ENCODE results near the gene POU2F1.

The POU2F1 gene

GRCh38 chr1:167262836-167263235, 42.1 kb downstream of the POU2F1 start (continued):
- peak; percentile 87 for TF ChIP-seq OSR2 (tag by site-specific recombination; IDR thresholded peaks at IDR 0.05)
- TF ChIP-seq ZNF362 (tag by site-specific recombination; IDR thresholded peaks at IDR 0.05), result no peak
- no peak for TF ChIP-seq ZNF585B (tag by site-specific recombination; IDR thresholded peaks at IDR 0.05)
- TF ChIP-seq ZNF335 (tag by site-specific recombination; conservative IDR thresholded peaks at IDR 0.05), result 0 out of 2 replicates have a peak, but pooled peaks have one; percentile 19
- peak; percentile 80 for TF ChIP-seq IKZF3 (tag by site-specific recombination; IDR thresholded peaks at IDR 0.05)
- TF ChIP-seq ZNF223 (tag by site-specific recombination; IDR thresholded peaks at IDR 0.05), result no peak
- no peak for TF ChIP-seq ZNF2 (tag by site-specific recombination; IDR thresholded peaks at IDR 0.05)
- no peak for TF ChIP-seq ZNF175 (tag by site-specific recombination; IDR thresholded peaks at IDR 0.05)
- peak; percentile 83 for TF ChIP-seq ZNF843 (tag by site-specific recombination; IDR thresholded peaks at IDR 0.05)
- TF ChIP-seq BCL11A (tag by site-specific recombination; IDR thresholded peaks at IDR 0.05; ENCODE audit: low read depth), result 0 out of 2 replicates have a peak, but pooled peaks have one; percentile 19
- no peak for TF ChIP-seq ZNF449 (tag by site-specific recombination; IDR thresholded peaks at IDR 0.05)
- TF ChIP-seq SCRT2 (tag by site-specific recombination; IDR thresholded peaks at IDR 0.05), result no peak
- peak; percentile 95 for TF ChIP-seq PRDM6 (tag by site-specific recombination; IDR thresholded peaks at IDR 0.05)
- no peak for TF ChIP-seq ZNF211 (tag by site-specific recombination; IDR thresholded peaks at IDR 0.05; ENCODE audit: low read depth)
- TF ChIP-seq ZNF768 (tag by site-specific recombination; IDR thresholded peaks at IDR 0.05), result no peak
- TF ChIP-seq ZNF155 (tag by site-specific recombination; IDR thresholded peaks at IDR 0.05), result no peak

- Histone ChIP-seq H3K9me3 (ENCODE audit: control insufficient read depth, insufficient read depth, low read depth, low read length) (no peaks in the 10 kb centered on the region), H3K27ac (ENCODE audit: extremely low read depth, low read depth, low read length) (no peak overlapping the region), H3K36me3 (ENCODE audit: control insufficient read depth in 2 of 2, insufficient read depth in 1 of 2, low read length in 2 of 2) (no peaks in the 10 kb centered on the region), H3K4me1 (ENCODE audit: control insufficient read depth, insufficient read depth, low read length) (peaks cover 22% of the 10 kb centered on the region), H3K4me3 (ENCODE audit: low read depth, low read length) (no peak overlapping the region)
- CTCF ChIA-PET, result no interaction called here
- TF ChIP-seq SCRT1 (tag by site-specific recombination; IDR thresholded peaks at IDR 0.05; ENCODE audit: borderline replicate concordance), result peak; percentile 53
- peak; percentile 79 for TF ChIP-seq SCRT2 (tag by site-specific recombination; IDR thresholded peaks at IDR 0.05)
- TF ChIP-seq ZNF239 (tag by site-specific recombination; IDR thresholded peaks at IDR 0.05), result no peak
- no peak for TF ChIP-seq ZNF391 (tag by site-specific recombination; IDR thresholded peaks at IDR 0.05; ENCODE audit: borderline replicate concordance, low read depth)
- no peak for TF ChIP-seq IKZF3 (tag by site-specific recombination; IDR thresholded peaks at IDR 0.05)
- TF ChIP-seq ZNF341 (tag by site-specific recombination; IDR thresholded peaks at IDR 0.05; ENCODE audit: low read depth), result peak; percentile 70; the same call in 1 of the 2 replicates
- POLR2A ChIA-PET, result no interaction called here
Observed at GRCh38 chr1:167263344-167263743, 42.7 kb downstream of the POU2F1 start.

DNA sequence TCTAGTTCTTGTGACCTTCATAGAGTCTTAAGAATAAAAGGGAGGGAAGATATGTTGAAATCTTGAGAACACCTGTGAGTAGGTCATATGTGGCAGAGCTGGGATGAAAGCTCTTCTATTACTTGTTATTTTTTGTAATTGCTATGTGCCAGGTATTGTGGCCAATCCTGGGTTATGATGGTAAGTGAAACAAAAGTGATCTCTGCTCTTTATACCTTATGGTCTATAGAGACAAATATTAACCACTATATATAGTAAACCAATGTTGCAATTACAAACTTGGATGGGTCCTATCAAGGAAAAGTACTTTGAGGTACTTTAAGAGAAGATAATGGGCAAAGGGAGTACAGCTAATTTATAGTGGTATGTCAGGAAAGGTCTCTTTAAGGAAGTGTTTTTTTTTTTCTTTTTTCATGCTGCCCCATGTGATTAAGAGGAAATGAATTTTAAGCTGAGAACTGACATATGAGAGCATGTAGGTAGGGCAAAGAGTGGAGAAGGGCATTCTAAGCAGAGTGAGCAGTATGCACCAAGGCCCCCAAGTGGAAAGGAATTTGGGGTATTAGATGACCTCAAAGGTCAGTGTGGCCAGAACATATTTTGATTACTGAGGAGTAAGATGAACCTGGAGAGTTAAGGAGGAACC, 43.3 kb downstream of the POU2F1 start:
- Histone ChIP-seq H3K4me1 (ENCODE audit: control insufficient read depth, insufficient read depth, low read length) (peaks cover 23% of the 10 kb centered on the region), H3K4me3 (ENCODE audit: low read depth, low read length) (no peak overlapping the region), H3K36me3 (ENCODE audit: control insufficient read depth in 2 of 2, insufficient read depth in 1 of 2, low read length in 2 of 2) (no peaks in the 10 kb centered on the region), H3K9me3 (ENCODE audit: control insufficient read depth, insufficient read depth, low read depth, low read length) (no peaks in the 10 kb centered on the region), H3K27ac (ENCODE audit: extremely low read depth, low read depth, low read length) (no peak overlapping the region)
- ChIA-PET POLR2A (no interaction called here), CTCF (interaction anchor here (0.5 to 0.7 kb wide), 2 partner anchors 277 to 373 kb away, joined by 3 read pairs; no protein-coding TSS in a partner anchor)
- TF ChIP-seq, protein P1, sequence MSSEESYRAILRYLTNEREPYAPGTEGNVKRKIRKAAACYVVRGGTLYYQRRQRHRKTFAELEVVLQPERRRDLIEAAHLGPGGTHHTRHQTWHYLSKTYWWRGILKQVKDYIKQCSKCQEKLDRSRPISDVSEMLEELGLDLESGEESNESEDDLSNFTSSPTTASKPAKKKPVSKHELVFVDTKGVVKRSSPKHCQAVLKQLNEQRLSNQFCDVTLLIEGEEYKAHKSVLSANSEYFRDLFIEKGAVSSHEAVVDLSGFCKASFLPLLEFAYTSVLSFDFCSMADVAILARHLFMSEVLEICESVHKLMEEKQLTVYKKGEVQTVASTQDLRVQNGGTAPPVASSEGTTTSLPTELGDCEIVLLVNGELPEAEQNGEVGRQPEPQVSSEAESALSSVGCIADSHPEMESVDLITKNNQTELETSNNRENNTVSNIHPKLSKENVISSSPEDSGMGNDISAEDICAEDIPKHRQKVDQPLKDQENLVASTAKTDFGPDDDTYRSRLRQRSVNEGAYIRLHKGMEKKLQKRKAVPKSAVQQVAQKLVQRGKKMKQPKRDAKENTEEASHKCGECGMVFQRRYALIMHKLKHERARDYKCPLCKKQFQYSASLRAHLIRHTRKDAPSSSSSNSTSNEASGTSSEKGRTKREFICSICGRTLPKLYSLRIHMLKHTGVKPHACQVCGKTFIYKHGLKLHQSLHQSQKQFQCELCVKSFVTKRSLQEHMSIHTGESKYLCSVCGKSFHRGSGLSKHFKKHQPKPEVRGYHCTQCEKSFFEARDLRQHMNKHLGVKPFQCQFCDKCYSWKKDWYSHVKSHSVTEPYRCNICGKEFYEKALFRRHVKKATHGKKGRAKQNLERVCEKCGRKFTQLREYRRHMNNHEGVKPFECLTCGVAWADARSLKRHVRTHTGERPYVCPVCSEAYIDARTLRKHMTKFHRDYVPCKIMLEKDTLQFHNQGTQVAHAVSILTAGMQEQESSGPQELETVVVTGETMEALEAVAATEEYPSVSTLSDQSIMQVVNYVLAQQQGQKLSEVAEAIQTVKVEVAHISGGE (tag by site-specific recombination; conservative IDR thresholded peaks at IDR 0.05; ENCODE audit: low read depth), result no peak
- TF ChIP-seq ATF2 (tag by site-specific recombination; IDR thresholded peaks at IDR 0.05; ENCODE audit: low read depth), result no peak

Measured in HEK293 (cell line).